ENCODE data around the gene OTUD3.

DNA sequence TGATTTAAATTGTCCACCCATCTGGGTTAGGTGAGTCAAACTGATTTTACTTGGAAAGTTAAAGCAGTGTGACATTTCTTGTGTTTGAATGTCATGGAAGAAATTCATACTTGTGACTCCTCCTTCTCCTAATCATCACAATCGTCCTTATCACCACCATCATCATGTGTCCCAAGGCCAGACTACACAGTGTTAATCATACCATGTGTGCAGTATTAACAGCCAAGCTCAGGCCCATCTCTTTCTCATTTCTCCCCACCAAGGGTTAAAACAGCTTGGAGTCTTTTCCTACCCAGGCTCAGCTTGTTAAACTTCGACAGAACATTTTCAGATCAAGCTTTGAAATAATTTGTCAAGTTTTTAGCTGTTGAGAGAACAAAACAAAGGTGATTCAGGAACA lies 63.7 kb downstream of the OTUD3 start:
- no peak for TF ChIP-seq POLR2A (IDR thresholded peaks at IDR 0.05; ENCODE audit: low read depth, low read length)
- TF ChIP-seq POLR2AphosphoS5 (IDR thresholded peaks at IDR 0.05; ENCODE audit: low read depth, low read length), result no peak
